Measurements from ENCODE around the gene SMARCB1. TPM values are rescaled to one million over a fixed set of nuclear protein-coding genes. Genes with fewer than 3 reads are reported as not detected.

SMARCB1 gene
- total and polyA plus RNA-seq, 2 donors (not counting 3 experiments of a cell fraction or from before 2014, with no cell fraction given) = 113 to 148 TPM

- BruUV-seq (replicated peaks) = no TSS peak
- no peak overlapping the region for H3K9ac ChIP-seq (replicated peaks; ENCODE audit: extremely low read depth, insufficient read depth, low read length)
- no peaks in the 10 kb centered on the region for H3K4me1 ChIP-seq (ENCODE audit: control insufficient read depth, extremely low read depth, insufficient read depth, low read length)
- H3K4me3 ChIP-seq (replicated peaks in 1 of 3; ENCODE audit: insufficient read depth in 1 of 3, low read depth in 1 of 3, low read length in 3 of 3) = no peak overlapping the region
- H3K79me2 ChIP-seq (ENCODE audit: control insufficient read depth, insufficient read depth, low read length) = no peaks in the 10 kb centered on the region
- ChIA-PET POLR2A (no interaction called here), CTCF (interaction anchor here (0.5 kb wide), 1 partner anchor 176 kb away, joined by 3 read pairs; no protein-coding TSS in a partner anchor)
- intact Hi-C loops (cut with micrococcal nuclease) = no loop called here
- no peaks in the 10 kb centered on the region for H3K9me3 ChIP-seq (replicated peaks; ENCODE audit: control insufficient read depth, insufficient read depth, low read length)
- TF ChIP-seq JUN (IDR thresholded peaks at IDR 0.05; ENCODE audit: borderline replicate concordance, insufficient read depth, insufficient read length, low read depth) (no peak), POLR2AphosphoS5 (IDR thresholded peaks at IDR 0.05; ENCODE audit: insufficient read depth, low read depth, low read length) (no peak), POLR2A (IDR thresholded peaks at IDR 0.05; ENCODE audit: low read depth, low read length) (no peak), EZH2 (IDR thresholded peaks at IDR 0.05; ENCODE audit: borderline replicate concordance, low read depth, low read length, severe bottlenecking) (no peak), MYC (IDR thresholded peaks at IDR 0.05; ENCODE audit: low read depth, low read length) (no peak), GATA2 (IDR thresholded peaks at IDR 0.05; ENCODE audit: insufficient read depth, insufficient read length, low read depth, low read length) (no peak), FOS (IDR thresholded peaks at IDR 0.05; ENCODE audit: borderline replicate concordance, insufficient read depth, low read length) (no peak)
- TF ChIP-seq, protein P1, sequence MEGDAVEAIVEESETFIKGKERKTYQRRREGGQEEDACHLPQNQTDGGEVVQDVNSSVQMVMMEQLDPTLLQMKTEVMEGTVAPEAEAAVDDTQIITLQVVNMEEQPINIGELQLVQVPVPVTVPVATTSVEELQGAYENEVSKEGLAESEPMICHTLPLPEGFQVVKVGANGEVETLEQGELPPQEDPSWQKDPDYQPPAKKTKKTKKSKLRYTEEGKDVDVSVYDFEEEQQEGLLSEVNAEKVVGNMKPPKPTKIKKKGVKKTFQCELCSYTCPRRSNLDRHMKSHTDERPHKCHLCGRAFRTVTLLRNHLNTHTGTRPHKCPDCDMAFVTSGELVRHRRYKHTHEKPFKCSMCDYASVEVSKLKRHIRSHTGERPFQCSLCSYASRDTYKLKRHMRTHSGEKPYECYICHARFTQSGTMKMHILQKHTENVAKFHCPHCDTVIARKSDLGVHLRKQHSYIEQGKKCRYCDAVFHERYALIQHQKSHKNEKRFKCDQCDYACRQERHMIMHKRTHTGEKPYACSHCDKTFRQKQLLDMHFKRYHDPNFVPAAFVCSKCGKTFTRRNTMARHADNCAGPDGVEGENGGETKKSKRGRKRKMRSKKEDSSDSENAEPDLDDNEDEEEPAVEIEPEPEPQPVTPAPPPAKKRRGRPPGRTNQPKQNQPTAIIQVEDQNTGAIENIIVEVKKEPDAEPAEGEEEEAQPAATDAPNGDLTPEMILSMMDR (IDR thresholded peaks at IDR 0.05; ENCODE audit: extremely low read depth in 1 of 2, insufficient read depth in 1 of 2, low read depth in 1 of 2, low read length in 2 of 2) = no peak
- TF ChIP-seq, protein P2, sequence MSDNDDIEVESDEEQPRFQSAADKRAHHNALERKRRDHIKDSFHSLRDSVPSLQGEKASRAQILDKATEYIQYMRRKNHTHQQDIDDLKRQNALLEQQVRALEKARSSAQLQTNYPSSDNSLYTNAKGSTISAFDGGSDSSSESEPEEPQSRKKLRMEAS (IDR thresholded peaks at IDR 0.05; ENCODE audit: insufficient read depth, insufficient read length) = no peak
- H3K9me1 ChIP-seq (replicated peaks; ENCODE audit: control insufficient read depth, extremely low read depth, insufficient read depth, low read length) = no peaks in the 10 kb centered on the region
- no peak overlapping the region for H3K27ac ChIP-seq (ENCODE audit: insufficient read depth, low read depth, low read length)
- no peaks in the 10 kb centered on the region for H4K20me1 ChIP-seq (replicated peaks; ENCODE audit: control insufficient read depth, extremely low read depth, insufficient read depth, low read length)
- no peak overlapping the region for H3K4me2 ChIP-seq (ENCODE audit: insufficient read depth, low read length)
- DNase-seq (ENCODE audit: low read depth, low spot score) (no peak), FAIRE-seq (no peak)
- peaks cover 16 to 55% of the 10 kb centered on the region in 2 experiments for H3K36me3 ChIP-seq (ENCODE audit: control insufficient read depth in 2 of 2, extremely low read depth in 1 of 2, insufficient read depth in 2 of 2, low read length in 2 of 2)
- H2AFZ ChIP-seq (ENCODE audit: low read depth, low read length) = no peak overlapping the region
- dilution Hi-C loops (cut with MboI; ENCODE audit: extremely low pct_ligation_motif_present, low sequenced_read_pairs) = no loop called here
- H3K27me3 ChIP-seq (ENCODE audit: control insufficient read depth in 2 of 2, insufficient read depth in 2 of 2, low read length in 2 of 2) = no peaks in the 10 kb centered on the region
These were observed 34.0 kb downstream of the SMARCB1 start for GRCh38 chr22:23820748-23821211.

Measured in endothelial cell of umbilical vein (primary cell).